HCT116 (cell line): Measurements from ENCODE around the gene RPRM. TPM values are rescaled to one million over a fixed set of nuclear protein-coding genes. Genes with fewer than 3 reads are reported as not detected.

Source experiments
- ATAC-seq: fragments of 200-7000 bp; cut with Tn5 transposase; 2 replicates; pipeline ENCODE4 v1.9.1; 2020; ENCODE audit warnings: mild to moderate bottlenecking, moderate library complexity
- BruUV-seq: library from RNA; stranded (reverse); fragments of 400-500 nt; replicated peaks from 2 replicates; lab custom pipeline; 2021; lab: Mats Ljungman, UMichigan
- CTCF ChIA-PET: fragments of 300-600 bp; sonication (Branson Sonifier 250); formaldehyde crosslinking; loops from one replicate; lab custom pipeline; 2021; ENCODE audit warnings: antibody characterized with exemption; lab: Charles Lee
- POLR2A ChIA-PET: fragments of 300-600, 350-600 bp; sonication (Branson Sonifier 250); formaldehyde crosslinking; loops from one replicate; lab custom pipeline; 2021; ENCODE audit warnings: antibody characterized with exemption; lab: Charles Lee
- RAD21 ChIA-PET, 2 experiments: fragments of 300-600 bp; sonication (Branson Sonifier 250); formaldehyde crosslinking; loops; one replicate each; lab custom pipeline; 2023; ENCODE audit warnings: low total read pairs in 2 of 2; ENCODE audit not compliant: uncharacterized antibody in 2 of 2, unreplicated experiment in 2 of 2, low non-redundant PET in 1 of 2; lab: Charles Lee
- DNase-seq: peaks from one replicate; pipeline ENCODE4 v3.0.0-alpha.2; 2010; ENCODE audit warnings: low read depth, low spot score
- H2AFZ ChIP-seq: fragments of 200-600 bp; shearing (Covaris generic), sonication (generic); 2 replicates; pipeline ENCODE4 v1.6.1; 2017; ENCODE audit warnings: low read depth, mixed run types, mixed read lengths, antibody characterized with exemption, low read length; ENCODE audit not compliant: poor library complexity, severe bottlenecking
- H3K27ac ChIP-seq: 2 replicates; pipeline ENCODE4 v1.5.1; 2012; ENCODE audit warnings: low read depth, low read length
- H3K27me3 ChIP-seq: fragments of 200-600 bp; sonication (generic); 2 replicates; pipeline ENCODE4 v1.6.1; 2016; ENCODE audit warnings: mixed run types, low read length, mixed read lengths; ENCODE audit not compliant: insufficient read depth
- H3K36me3 ChIP-seq, 2 experiments: fragments of 200-500 bp in 1 of 2; fragments of 200-600 bp in 1 of 2; sonication (Bioruptor generic) in 1 of 2; sonication (generic) in 1 of 2; 2 replicates each; pipeline versions ENCODE4 v1.5.1 to v1.6.1; 2014 to 2016; ENCODE audit warnings: low read length in 2 of 2, inconsistent platforms in 1 of 2, mixed read lengths in 1 of 2, mixed run types in 1 of 2; ENCODE audit not compliant: insufficient read depth in 2 of 2, control insufficient read depth in 1 of 2
- H3K4me1 ChIP-seq, 2 experiments: fragments of 200-600 bp in 1 of 2; sonication (generic) in 1 of 2; 2 replicates each; pipeline versions ENCODE4 v1.5.1 to v1.6.1; 2012 to 2017; ENCODE audit warnings: low read length in 2 of 2, inconsistent platforms in 1 of 2, mild to moderate bottlenecking in 1 of 2, mixed read lengths in 1 of 2, mixed run types in 1 of 2, moderate library complexity in 1 of 2; ENCODE audit not compliant: insufficient read depth in 2 of 2, control insufficient read depth in 1 of 2
- H3K4me2 ChIP-seq: fragments of 200-600 bp; sonication (generic); 2 replicates; pipeline ENCODE4 v1.6.1; 2017; ENCODE audit warnings: mixed run types, low read length, mixed read lengths
- H3K4me3 ChIP-seq, 2 experiments: fragments of 200-600 bp in 1 of 2; sonication (generic) in 1 of 2; replicated peaks in 1 of 2; 2 replicates each; pipeline ENCODE4 v1.5.1; 2011 to 2016; ENCODE audit warnings: low read length in 2 of 2, control low read depth in 1 of 2, low read depth in 1 of 2, mild to moderate bottlenecking in 1 of 2, mixed read lengths in 1 of 2, mixed run types in 1 of 2
- H3K79me2 ChIP-seq: fragments of 200-600 bp; sonication (generic); 2 replicates; pipeline ENCODE4 v1.6.1; 2017; ENCODE audit warnings: mild to moderate bottlenecking, mixed run types, low read length, moderate library complexity, mixed read lengths; ENCODE audit not compliant: insufficient read depth
- H3K9ac ChIP-seq: fragments of 200-600 bp; sonication (generic); 2 replicates; pipeline ENCODE4 v1.6.1; 2016; ENCODE audit warnings: low read length, mixed read lengths
- H3K9me2 ChIP-seq: fragments of 200-600 bp; sonication (generic), shearing (Covaris generic); 2 replicates; pipeline ENCODE4 v1.6.1; 2017; ENCODE audit warnings: mixed run types, mild to moderate bottlenecking, moderate library complexity; ENCODE audit not compliant: insufficient read depth
- H3K9me3 ChIP-seq, 2 experiments: fragments of 200-500 bp in 1 of 2; fragments of 200-600 bp in 1 of 2; sonication (Bioruptor generic) in 1 of 2; sonication (generic) in 1 of 2; 2 replicates each; pipeline ENCODE4 v1.6.1; 2014 to 2017; ENCODE audit warnings: low read length in 2 of 2, mixed read lengths in 2 of 2, inconsistent platforms in 1 of 2, low read depth in 1 of 2, mild to moderate bottlenecking in 1 of 2, mixed run types in 1 of 2, moderate library complexity in 1 of 2; ENCODE audit not compliant: control insufficient read depth in 1 of 2, insufficient read depth in 1 of 2
- H4K20me1 ChIP-seq: fragments of 200-600 bp; sonication (generic), shearing (Covaris generic); 2 replicates; pipeline ENCODE4 v1.6.1; 2017; ENCODE audit warnings: mixed run types, mild to moderate bottlenecking, moderate library complexity; ENCODE audit not compliant: insufficient read depth
- CBX3 ChIP-seq: IDR thresholded peaks from 2 replicates; pipeline ENCODE4 v1.6.1; 2012; ENCODE audit warnings: low read depth
- EGR1 ChIP-seq: IDR thresholded peaks from 2 replicates; pipeline ENCODE4 v1.6.1; 2012; ENCODE audit warnings: low read depth
- EZH2 ChIP-seq: fragments of 200-600 bp; sonication (generic); IDR thresholded peaks from 2 replicates; pipeline ENCODE4 v1.6.1; 2017; ENCODE audit warnings: antibody characterized with exemption, mixed run types
- FOSL1 ChIP-seq: IDR thresholded peaks from 2 replicates; pipeline ENCODE4 v1.6.1; 2012; ENCODE audit warnings: low read depth
- JUND ChIP-seq: IDR thresholded peaks from 2 replicates; pipeline ENCODE4 v1.6.1; 2012
- POLR2AphosphoS5 ChIP-seq: IDR thresholded peaks from 2 replicates; pipeline ENCODE4 v1.6.1; 2011; ENCODE audit warnings: mild to moderate bottlenecking, low read depth, low read length, moderate library complexity
- RAD21 ChIP-seq: IDR thresholded peaks from 2 replicates; pipeline ENCODE4 v1.6.1; 2012; ENCODE audit warnings: low read depth, mild to moderate bottlenecking
- SIN3A ChIP-seq: IDR thresholded peaks from 2 replicates; pipeline ENCODE4 v1.6.1; 2012; ENCODE audit warnings: low read depth
- SP1 ChIP-seq: IDR thresholded peaks from 2 replicates; pipeline ENCODE4 v1.6.1; 2012; ENCODE audit warnings: low read depth
- SRF ChIP-seq: IDR thresholded peaks from 2 replicates; pipeline ENCODE4 v1.6.1; 2012; ENCODE audit warnings: low read depth
- TCF7L2 ChIP-seq: IDR thresholded peaks from 2 replicates; pipeline ENCODE4 v1.7.0; 2011; ENCODE audit warnings: borderline replicate concordance, inconsistent platforms; ENCODE audit not compliant: insufficient read depth, insufficient read length; ENCODE audit errors: extremely low read depth
- YY1 ChIP-seq: IDR thresholded peaks from 2 replicates; pipeline ENCODE4 v1.6.1; 2011; ENCODE audit warnings: low read length, low read depth, moderate library complexity, mild to moderate bottlenecking; ENCODE audit not compliant: insufficient replicate concordance; ENCODE audit errors: extremely low read depth
- ZFX ChIP-seq: fragments of 450-650 bp; IDR thresholded peaks from 2 replicates; pipeline ENCODE4 v1.6.1; 2017
- intact Hi-C: fragments of 100-400 bp; cut with micrococcal nuclease; formaldehyde crosslinking; loops from 2 replicates; pipeline ENCODE4 v1.10.0; 2022
- total RNA-seq: library from RNA; stranded (reverse); gene quantifications from one replicate; pipeline ENCODE4 v1.2.1, GENCODE V29; 2021; ENCODE audit not compliant: unreplicated experiment
- TF ChIP-seq, protein P1 (sequence below), 3 experiments: fragments of 200-600 bp in 1 of 3; sonication (generic) in 1 of 3; IDR thresholded peaks in 2 of 3; conservative IDR thresholded peaks in 1 of 3; 2 replicates each; pipeline ENCODE4 v1.5.1; 2012 to 2017; ENCODE audit warnings: low read depth in 2 of 3, low read length in 2 of 3, antibody characterized with exemption in 1 of 3, borderline replicate concordance in 1 of 3, control low read depth in 1 of 3, mild to moderate bottlenecking in 1 of 3, mixed read lengths in 1 of 3, mixed run types in 1 of 3, moderate library complexity in 1 of 3; ENCODE audit not compliant: insufficient read depth in 1 of 3
- TF ChIP-seq, protein P2 (sequence below): IDR thresholded peaks from 2 replicates; pipeline ENCODE4 v1.6.1; 2012; ENCODE audit warnings: low read depth
- TF ChIP-seq, protein P3 (sequence below): IDR thresholded peaks from 2 replicates; pipeline ENCODE4 v1.6.1; 2012
- TF ChIP-seq, protein P4 (sequence below): IDR thresholded peaks from 2 replicates; pipeline ENCODE4 v1.6.1; 2012

Gene RPRM
- total RNA-seq, 1 experiment from 2014 or later = not detected

DNA sequence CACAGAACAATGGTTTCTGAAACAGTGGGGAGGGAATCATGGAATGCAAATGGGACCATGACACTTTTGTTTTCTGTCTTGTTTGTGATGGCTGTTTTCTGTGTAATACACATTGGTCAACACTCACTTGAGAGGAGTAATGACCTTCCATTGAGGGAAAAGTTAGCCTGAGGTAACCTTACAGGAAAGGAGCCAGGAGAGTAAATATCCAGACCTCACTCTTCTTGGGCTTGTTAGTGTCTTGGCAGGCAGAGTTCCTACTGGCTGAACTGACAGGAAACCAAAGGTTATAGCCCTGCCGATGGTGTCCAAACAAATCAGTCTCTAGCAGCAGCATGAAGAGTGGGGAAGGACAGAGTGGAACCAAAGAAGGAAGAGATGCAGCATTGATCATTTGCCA, 17.2 kb upstream of the RPRM start:
- no peaks in the 10 kb centered on the region for H3K36me3 ChIP-seq
- CTCF ChIA-PET = no interaction called here
- POLR2A ChIA-PET = no interaction called here
- ATAC-seq = no peak
- no peak overlapping the region for H3K4me2 ChIP-seq
- no peak overlapping the region for H3K27ac ChIP-seq
- RAD21 ChIA-PET = no interaction called here
- no peaks in the 10 kb centered on the region for H3K27me3 ChIP-seq
- H3K4me3 ChIP-seq = no peak overlapping the region
- BruUV-seq = no TSS peak
- DNase-seq = no peak
- no peaks in the 10 kb centered on the region for H3K4me1 ChIP-seq
- no peaks in the 10 kb centered on the region for H4K20me1 ChIP-seq
- intact Hi-C loops = no loop called here
- no peak overlapping the region for H2AFZ ChIP-seq
- TF ChIP-seq EZH2 (no peak), SP1 (no peak), SIN3A (no peak), CBX3 (no peak), RAD21 (no peak), YY1 (no peak)
- TF ChIP-seq, protein P1, sequence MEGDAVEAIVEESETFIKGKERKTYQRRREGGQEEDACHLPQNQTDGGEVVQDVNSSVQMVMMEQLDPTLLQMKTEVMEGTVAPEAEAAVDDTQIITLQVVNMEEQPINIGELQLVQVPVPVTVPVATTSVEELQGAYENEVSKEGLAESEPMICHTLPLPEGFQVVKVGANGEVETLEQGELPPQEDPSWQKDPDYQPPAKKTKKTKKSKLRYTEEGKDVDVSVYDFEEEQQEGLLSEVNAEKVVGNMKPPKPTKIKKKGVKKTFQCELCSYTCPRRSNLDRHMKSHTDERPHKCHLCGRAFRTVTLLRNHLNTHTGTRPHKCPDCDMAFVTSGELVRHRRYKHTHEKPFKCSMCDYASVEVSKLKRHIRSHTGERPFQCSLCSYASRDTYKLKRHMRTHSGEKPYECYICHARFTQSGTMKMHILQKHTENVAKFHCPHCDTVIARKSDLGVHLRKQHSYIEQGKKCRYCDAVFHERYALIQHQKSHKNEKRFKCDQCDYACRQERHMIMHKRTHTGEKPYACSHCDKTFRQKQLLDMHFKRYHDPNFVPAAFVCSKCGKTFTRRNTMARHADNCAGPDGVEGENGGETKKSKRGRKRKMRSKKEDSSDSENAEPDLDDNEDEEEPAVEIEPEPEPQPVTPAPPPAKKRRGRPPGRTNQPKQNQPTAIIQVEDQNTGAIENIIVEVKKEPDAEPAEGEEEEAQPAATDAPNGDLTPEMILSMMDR (IDR thresholded peaks at IDR 0.05 in 2 of 3, conservative IDR thresholded peaks at IDR 0.05 in 1 of 3; ENCODE audit: borderline replicate concordance in 1 of 3, insufficient read depth in 1 of 3, low read depth in 2 of 3, low read length in 2 of 3) = no peak
- no peaks in the 10 kb centered on the region for H3K79me2 ChIP-seq
- H3K9ac ChIP-seq = no peak overlapping the region
- no peaks in the 10 kb centered on the region for H3K9me2 ChIP-seq
- H3K9me3 ChIP-seq = no peaks in the 10 kb centered on the region

DNA sequence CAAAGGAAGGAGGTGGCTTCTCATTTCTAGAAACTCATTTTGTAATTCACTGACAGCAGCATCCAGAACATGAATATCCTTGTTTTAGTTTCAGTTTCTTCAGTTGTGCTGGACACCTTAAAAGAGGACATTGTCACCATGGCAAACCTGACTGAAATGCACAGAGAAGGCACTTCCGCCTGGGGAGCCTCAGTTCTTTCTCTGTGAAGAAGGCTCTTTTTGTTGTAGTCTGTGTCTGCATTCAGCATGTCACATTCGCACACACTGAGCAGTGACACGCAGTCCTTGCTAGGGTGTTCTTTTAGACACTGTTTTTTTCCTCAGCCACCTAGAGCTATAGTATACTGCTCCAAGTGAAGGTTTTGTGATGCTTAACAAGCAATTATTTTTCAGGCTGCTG, 9.5 kb upstream of the RPRM start:
- Histone ChIP-seq H3K4me3 (no peak overlapping the region), H3K27ac (no peak overlapping the region), H3K9me3 (no peaks in the 10 kb centered on the region), H3K27me3 (no peaks in the 10 kb centered on the region), H3K4me2 (no peak overlapping the region), H3K4me1 (no peaks in the 10 kb centered on the region), H3K9me2 (no peaks in the 10 kb centered on the region), H3K36me3 (no peaks in the 10 kb centered on the region), H3K79me2 (no peaks in the 10 kb centered on the region), H2AFZ (no peak overlapping the region), H4K20me1 (no peaks in the 10 kb centered on the region), H3K9ac (no peak overlapping the region)
- ChIA-PET CTCF (no interaction called here), RAD21 (no interaction called here), POLR2A (no interaction called here)
- no peak for DNase-seq
- no peak for ATAC-seq
- intact Hi-C loops = no loop called here
- BruUV-seq = no TSS peak
- TF ChIP-seq EZH2 (no peak), ZFX (no peak), SRF (no peak), SP1 (no peak), JUND (no peak), TCF7L2 (no peak), YY1 (no peak), FOSL1 (no peak), POLR2AphosphoS5 (no peak), EGR1 (no peak)
- TF ChIP-seq, protein P2, sequence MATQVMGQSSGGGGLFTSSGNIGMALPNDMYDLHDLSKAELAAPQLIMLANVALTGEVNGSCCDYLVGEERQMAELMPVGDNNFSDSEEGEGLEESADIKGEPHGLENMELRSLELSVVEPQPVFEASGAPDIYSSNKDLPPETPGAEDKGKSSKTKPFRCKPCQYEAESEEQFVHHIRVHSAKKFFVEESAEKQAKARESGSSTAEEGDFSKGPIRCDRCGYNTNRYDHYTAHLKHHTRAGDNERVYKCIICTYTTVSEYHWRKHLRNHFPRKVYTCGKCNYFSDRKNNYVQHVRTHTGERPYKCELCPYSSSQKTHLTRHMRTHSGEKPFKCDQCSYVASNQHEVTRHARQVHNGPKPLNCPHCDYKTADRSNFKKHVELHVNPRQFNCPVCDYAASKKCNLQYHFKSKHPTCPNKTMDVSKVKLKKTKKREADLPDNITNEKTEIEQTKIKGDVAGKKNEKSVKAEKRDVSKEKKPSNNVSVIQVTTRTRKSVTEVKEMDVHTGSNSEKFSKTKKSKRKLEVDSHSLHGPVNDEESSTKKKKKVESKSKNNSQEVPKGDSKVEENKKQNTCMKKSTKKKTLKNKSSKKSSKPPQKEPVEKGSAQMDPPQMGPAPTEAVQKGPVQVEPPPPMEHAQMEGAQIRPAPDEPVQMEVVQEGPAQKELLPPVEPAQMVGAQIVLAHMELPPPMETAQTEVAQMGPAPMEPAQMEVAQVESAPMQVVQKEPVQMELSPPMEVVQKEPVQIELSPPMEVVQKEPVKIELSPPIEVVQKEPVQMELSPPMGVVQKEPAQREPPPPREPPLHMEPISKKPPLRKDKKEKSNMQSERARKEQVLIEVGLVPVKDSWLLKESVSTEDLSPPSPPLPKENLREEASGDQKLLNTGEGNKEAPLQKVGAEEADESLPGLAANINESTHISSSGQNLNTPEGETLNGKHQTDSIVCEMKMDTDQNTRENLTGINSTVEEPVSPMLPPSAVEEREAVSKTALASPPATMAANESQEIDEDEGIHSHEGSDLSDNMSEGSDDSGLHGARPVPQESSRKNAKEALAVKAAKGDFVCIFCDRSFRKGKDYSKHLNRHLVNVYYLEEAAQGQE = no peak
- TF ChIP-seq, protein P3, sequence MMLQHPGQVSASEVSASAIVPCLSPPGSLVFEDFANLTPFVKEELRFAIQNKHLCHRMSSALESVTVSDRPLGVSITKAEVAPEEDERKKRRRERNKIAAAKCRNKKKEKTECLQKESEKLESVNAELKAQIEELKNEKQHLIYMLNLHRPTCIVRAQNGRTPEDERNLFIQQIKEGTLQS = no peak
- TF ChIP-seq, protein P4, sequence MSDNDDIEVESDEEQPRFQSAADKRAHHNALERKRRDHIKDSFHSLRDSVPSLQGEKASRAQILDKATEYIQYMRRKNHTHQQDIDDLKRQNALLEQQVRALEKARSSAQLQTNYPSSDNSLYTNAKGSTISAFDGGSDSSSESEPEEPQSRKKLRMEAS = no peak
